ENCODE measurements around the gene MRPL33. TPM values are rescaled to one million over a fixed set of nuclear protein-coding genes. Genes with fewer than 3 reads are reported as not detected.

Gene MRPL33
- polyA plus RNA-seq, 1 of the 3 experiments (the other 2 are of a cell fraction), result 132 TPM

GRCh38 chr2:27729614-27730013, 41.9 kb upstream of the MRPL33 start:
- Histone ChIP-seq H3F3A (replicated peaks; ENCODE audit: insufficient read depth) (no peaks in the 10 kb centered on the region), H3K9me3 (no peaks in the 10 kb centered on the region), H3K27ac (ENCODE audit: low read depth in 2 of 2, low read length in 1 of 2) (no peak overlapping the region), H3K4me3 (ENCODE audit: low read depth in 2 of 2, low read length in 1 of 2) (no peak overlapping the region), H3K4me1 (ENCODE audit: control insufficient read depth in 1 of 2, insufficient read depth in 2 of 2, low read depth in 1 of 2, low read length in 1 of 2) (no peaks in the 10 kb centered on the region), H3K79me2 (ENCODE audit: insufficient read depth) (no peaks in the 10 kb centered on the region), H3K36me3 (replicated peaks in 1 of 2; ENCODE audit: control insufficient read depth in 1 of 2, insufficient read depth in 2 of 2, low read length in 1 of 2) (no peaks in the 10 kb centered on the region), H3K9me2 (no peaks in the 10 kb centered on the region), H2AFZ (ENCODE audit: low read depth) (no peak overlapping the region), H3K9ac (no peak overlapping the region), H3K27me3 (ENCODE audit: insufficient read depth) (no peaks in the 10 kb centered on the region), H3K4me2 (no peak overlapping the region), H4K20me1 (ENCODE audit: insufficient read depth) (no peaks in the 10 kb centered on the region)
- TF ChIP-seq RCOR1 (IDR thresholded peaks at IDR 0.05; ENCODE audit: low read length), result no peak
- TF ChIP-seq FOXJ3 (CRISPR knock-in tag; IDR thresholded peaks at IDR 0.05), result no peak
- no peak for TF ChIP-seq GABPA (IDR thresholded peaks at IDR 0.05; ENCODE audit: low read depth)
- no peak for TF ChIP-seq RFX5 (IDR thresholded peaks at IDR 0.05; ENCODE audit: low read length)
- no peak for TF ChIP-seq MEF2A (IDR thresholded peaks at IDR 0.05; ENCODE audit: borderline replicate concordance, low read depth)
- no peak for TF ChIP-seq NRF1 (IDR thresholded peaks at IDR 0.05; ENCODE audit: low read depth, low read length)
- no peak for TF ChIP-seq EP300 (IDR thresholded peaks at IDR 0.05; ENCODE audit: borderline replicate concordance in 1 of 2, low read depth in 1 of 2, low read length in 1 of 2)
- no peak for TF ChIP-seq NFIC (IDR thresholded peaks at IDR 0.05; ENCODE audit: borderline replicate concordance)
- no peak for TF ChIP-seq FOXM1 (IDR thresholded peaks at IDR 0.05; ENCODE audit: low read depth)
- 96% methylated on average over 4 of the region's 4 CpGs for WGBS (ENCODE audit: low lambda C conversion rate)
- POLR2A ChIA-PET, result no interaction called here
- no peak for DNase-seq
- CTCF ChIA-PET, result interaction anchor here (0.8 to 3.1 kb wide), 8 partner anchors 9 to 723 kb away, joined by 3 to 14 read pairs (median 4); no protein-coding TSS in a partner anchor

DNA sequence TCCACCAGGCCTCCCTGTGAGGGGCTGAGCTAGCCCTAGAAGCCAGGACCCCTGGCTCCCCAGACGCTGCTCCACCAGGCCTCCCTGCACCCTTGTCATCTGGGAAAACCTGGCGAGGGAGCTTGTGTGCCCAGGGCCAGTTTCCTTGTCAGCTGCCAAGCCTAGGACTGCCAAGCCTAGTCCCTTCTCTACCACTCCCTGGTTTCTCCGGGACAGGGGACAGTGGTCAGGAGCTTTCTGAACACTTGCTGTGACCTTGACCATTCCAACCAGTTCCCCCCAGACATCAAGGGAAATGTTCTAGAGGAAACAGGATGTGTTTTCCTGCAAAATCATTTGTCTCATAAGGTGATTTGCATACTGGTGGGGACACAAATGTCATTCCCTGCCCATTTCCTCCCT, 41.3 kb upstream of the MRPL33 start:
- no peak overlapping the region for H3K27ac ChIP-seq (ENCODE audit: low read depth in 2 of 2, low read length in 1 of 2)
- no peak overlapping the region for H2AFZ ChIP-seq (ENCODE audit: low read depth)
- H3K36me3 ChIP-seq (replicated peaks in 1 of 2; ENCODE audit: control insufficient read depth in 1 of 2, insufficient read depth in 2 of 2, low read length in 1 of 2), result no peaks in the 10 kb centered on the region
- TF ChIP-seq FOXM1 (IDR thresholded peaks at IDR 0.05; ENCODE audit: low read depth) (no peak), GATA2 (CRISPR knock-in tag; IDR thresholded peaks at IDR 0.05) (no peak), GABPA (IDR thresholded peaks at IDR 0.05; ENCODE audit: low read depth) (no peak), REST (IDR thresholded peaks at IDR 0.05; ENCODE audit: low read depth, low read length) (no peak), RXRA (IDR thresholded peaks at IDR 0.05; ENCODE audit: borderline replicate concordance, low read depth) (no peak), SMC3 (IDR thresholded peaks at IDR 0.05; ENCODE audit: low read depth, low read length) (no peak), CHD2 (IDR thresholded peaks at IDR 0.05; ENCODE audit: low read length, partially characterized antibody) (no peak), ZBTB33 (IDR thresholded peaks at IDR 0.05; ENCODE audit: borderline replicate concordance, low read depth) (no peak), FOXJ3 (CRISPR knock-in tag; IDR thresholded peaks at IDR 0.05) (no peak)
- TF ChIP-seq, protein P1, sequence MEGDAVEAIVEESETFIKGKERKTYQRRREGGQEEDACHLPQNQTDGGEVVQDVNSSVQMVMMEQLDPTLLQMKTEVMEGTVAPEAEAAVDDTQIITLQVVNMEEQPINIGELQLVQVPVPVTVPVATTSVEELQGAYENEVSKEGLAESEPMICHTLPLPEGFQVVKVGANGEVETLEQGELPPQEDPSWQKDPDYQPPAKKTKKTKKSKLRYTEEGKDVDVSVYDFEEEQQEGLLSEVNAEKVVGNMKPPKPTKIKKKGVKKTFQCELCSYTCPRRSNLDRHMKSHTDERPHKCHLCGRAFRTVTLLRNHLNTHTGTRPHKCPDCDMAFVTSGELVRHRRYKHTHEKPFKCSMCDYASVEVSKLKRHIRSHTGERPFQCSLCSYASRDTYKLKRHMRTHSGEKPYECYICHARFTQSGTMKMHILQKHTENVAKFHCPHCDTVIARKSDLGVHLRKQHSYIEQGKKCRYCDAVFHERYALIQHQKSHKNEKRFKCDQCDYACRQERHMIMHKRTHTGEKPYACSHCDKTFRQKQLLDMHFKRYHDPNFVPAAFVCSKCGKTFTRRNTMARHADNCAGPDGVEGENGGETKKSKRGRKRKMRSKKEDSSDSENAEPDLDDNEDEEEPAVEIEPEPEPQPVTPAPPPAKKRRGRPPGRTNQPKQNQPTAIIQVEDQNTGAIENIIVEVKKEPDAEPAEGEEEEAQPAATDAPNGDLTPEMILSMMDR (IDR thresholded peaks at IDR 0.05), result no peak
- H3K9me3 ChIP-seq, result no peaks in the 10 kb centered on the region
- WGBS (ENCODE audit: low lambda C conversion rate), result 80% methylated on average over 3 of the region's 3 CpGs
- H3K4me3 ChIP-seq (ENCODE audit: low read depth in 2 of 2, low read length in 1 of 2), result no peak overlapping the region
- no peaks in the 10 kb centered on the region for H3K79me2 ChIP-seq (ENCODE audit: insufficient read depth)
- no peaks in the 10 kb centered on the region for H3K4me1 ChIP-seq (ENCODE audit: control insufficient read depth in 1 of 2, insufficient read depth in 2 of 2, low read depth in 1 of 2, low read length in 1 of 2)
- no peaks in the 10 kb centered on the region for H3K27me3 ChIP-seq (ENCODE audit: insufficient read depth)
- POLR2A ChIA-PET, result no interaction called here
- no peak overlapping the region for H3K4me2 ChIP-seq
- H4K20me1 ChIP-seq (ENCODE audit: insufficient read depth), result no peaks in the 10 kb centered on the region
- DNase-seq, result no peak
- no peaks in the 10 kb centered on the region for H3K9me2 ChIP-seq
- no peak overlapping the region for H3K9ac ChIP-seq
- CTCF ChIA-PET, result interaction anchor here (0.8 to 3.1 kb wide), 6 partner anchors 8 to 722 kb away, joined by 3 to 14 read pairs (median 4); no protein-coding TSS in a partner anchor
- no peaks in the 10 kb centered on the region for H3F3A ChIP-seq (replicated peaks; ENCODE audit: insufficient read depth)

All from SK-N-SH (cell line).